Thoracic aorta (tissue), 2 donors: Measurements from ENCODE around the gene AKAP1. TPM values are rescaled to one million over a fixed set of nuclear protein-coding genes. Genes with fewer than 3 reads are reported as not detected.

Experiments
- ATAC-seq: fragments of 150-250 bp; one replicate; pipeline ENCODE4 v1.8.0; 2017; ENCODE audit warnings: low read depth; ENCODE audit not compliant: insufficient number of reproducible peaks, low FRiP score
- DNase-seq: peaks from one replicate; pipeline ENCODE4 v3.0.0-alpha.2; 2020; ENCODE audit warnings: low spot score
- H3K27ac ChIP-seq, 2 donors: fragments of 200-600 bp; sonication (generic); 1 replicate in 1 of 2; 2 replicates in 1 of 2; pipeline ENCODE4 v1.5.1; 2016; ENCODE audit warnings: mild to moderate bottlenecking in 2 of 2, moderate library complexity in 2 of 2
- H3K27me3 ChIP-seq: fragments of 200-600 bp; sonication (generic); replicated peaks from 2 replicates; pipeline ENCODE4 v1.6.0; 2016; ENCODE audit warnings: mild to moderate bottlenecking; ENCODE audit not compliant: insufficient read depth
- H3K36me3 ChIP-seq: fragments of 200-600 bp; sonication (generic); one replicate; pipeline ENCODE4 v1.5.1; 2016
- H3K4me1 ChIP-seq, 2 donors: fragments of 200-600 bp; sonication (generic); 1 replicate in 1 of 2; 2 replicates in 1 of 2; pipeline versions ENCODE4 v1.5.1 to v1.6.0; 2016; ENCODE audit warnings: low read depth in 2 of 2, mild to moderate bottlenecking in 1 of 2; ENCODE audit not compliant: control insufficient read depth in 1 of 2
- H3K4me3 ChIP-seq: fragments of 200-600 bp; sonication (generic); 2 replicates; pipeline ENCODE4 v1.5.1; 2016; ENCODE audit warnings: mild to moderate bottlenecking
- H3K9me3 ChIP-seq: fragments of 200-600 bp; sonication (generic); 2 replicates; pipeline ENCODE4 v1.5.1; 2016
- CTCF ChIP-seq: fragments of 200-600 bp; sonication (generic); IDR thresholded peaks from one replicate; pipeline ENCODE4 v1.5.1; 2019; ENCODE audit warnings: antibody characterized with exemption
- total RNA-seq, 2 donors: library from RNA; depleted of rRNA; stranded (reverse); fragments of >200 nt; gene quantifications; one replicate each; pipeline versions ENCODE4 v1.1.0 to v1.2.3, GENCODE V29; 2016

The AKAP1 gene
- total RNA-seq, 2 donors from 2014 or later, result 96.9 to 132 TPM

GRCh38 chr17:57048096-57048495 is 37.0 kb upstream of the AKAP1 start:
- DNase-seq, result no peak
- Histone ChIP-seq H3K27ac (no peak overlapping the region), H3K4me3 (no peak overlapping the region), H3K27me3 (no peaks in the 10 kb centered on the region), H3K4me1 (peaks cover 0 to 17% of the 10 kb centered on the region in 2 donors), H3K36me3 (no peaks in the 10 kb centered on the region), H3K9me3 (no peaks in the 10 kb centered on the region)
- TF ChIP-seq CTCF, result no peak
- no peak for ATAC-seq

GRCh38 chr17:57050306-57050705 is 34.7 kb upstream of the AKAP1 start:
- Histone ChIP-seq H3K4me1 (peaks cover 0 to 11% of the 10 kb centered on the region in 2 donors), H3K4me3 (no peak overlapping the region), H3K36me3 (no peaks in the 10 kb centered on the region), H3K27ac (no peak overlapping the region), H3K9me3 (no peaks in the 10 kb centered on the region), H3K27me3 (no peaks in the 10 kb centered on the region)
- DNase-seq (no peak), ATAC-seq (no peak)
- TF ChIP-seq CTCF, result no peak

GRCh38 chr17:57051886-57052361 is 33.1 kb upstream of the AKAP1 start:
- Histone ChIP-seq H3K27ac (no peak overlapping the region), H3K4me1 (no peaks in the 10 kb centered on the region), H3K36me3 (no peaks in the 10 kb centered on the region), H3K4me3 (no peak overlapping the region), H3K9me3 (no peaks in the 10 kb centered on the region), H3K27me3 (no peaks in the 10 kb centered on the region)
- ATAC-seq (no peak), DNase-seq (no peak)
- no peak for TF ChIP-seq CTCF

GRCh38 chr17:57062865-57063264 is 22.2 kb upstream of the AKAP1 start:
- H3K27ac ChIP-seq, result no peak overlapping the region

GRCh38 chr17:57067162-57067561 is 17.9 kb upstream of the AKAP1 start:
- ATAC-seq, result no peak
- no peak for TF ChIP-seq CTCF
- Histone ChIP-seq H3K27ac (no peak overlapping the region), H3K9me3 (no peaks in the 10 kb centered on the region), H3K4me1 (peaks cover 0 to 3% of the 10 kb centered on the region in 2 donors), H3K27me3 (no peaks in the 10 kb centered on the region), H3K36me3 (no peaks in the 10 kb centered on the region), H3K4me3 (no peak overlapping the region)
- no peak for DNase-seq

More at GRCh38 chr17:57062865-57063264, 22.2 kb upstream of the AKAP1 start:
- no peak for ATAC-seq
- no peak overlapping the region for H3K4me3 ChIP-seq
- H3K4me1 ChIP-seq, result no peaks in the 10 kb centered on the region
- no peaks in the 10 kb centered on the region for H3K27me3 ChIP-seq
- TF ChIP-seq CTCF, result no peak
- DNase-seq, result no peak
- H3K9me3 ChIP-seq, result no peaks in the 10 kb centered on the region
- H3K36me3 ChIP-seq, result no peaks in the 10 kb centered on the region
